ENCODE data around the gene FANCE.

Gene FANCE

DNA sequence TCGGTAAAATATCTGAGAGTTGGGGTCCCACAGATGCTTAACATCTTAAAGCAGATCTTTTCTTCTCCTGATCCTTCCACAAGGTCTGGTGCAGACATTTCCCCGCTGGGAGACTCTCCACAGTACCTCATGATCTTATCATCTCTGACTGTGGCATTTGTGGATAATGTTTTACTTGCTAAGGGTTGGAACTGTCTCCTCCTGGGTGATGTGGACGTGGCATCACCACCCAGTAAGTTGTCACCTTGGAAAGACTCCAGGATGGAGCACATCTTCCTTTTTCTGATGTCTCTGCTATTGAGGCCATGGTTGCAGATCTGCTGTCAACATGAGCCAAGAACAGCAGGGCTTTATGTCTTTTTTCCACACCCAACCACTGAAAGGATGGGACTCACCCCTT, 42.0 kb upstream of the FANCE start:
- in situ Hi-C loops (cut with HindIII; ENCODE audit: low sequenced_read_pairs), result no loop called here
- no peak overlapping the region for H3K4me3 ChIP-seq (ENCODE audit: low read depth, low read length)
- DNase-seq (ENCODE audit: low read depth), result no peak
- TF ChIP-seq CTCF (IDR thresholded peaks at IDR 0.05; ENCODE audit: low read depth, low read length, missing control alignments), result no peak

GRCh38 chr6:35411066-35411465, 41.1 kb upstream of the FANCE start:
- no peak overlapping the region for H3K4me3 ChIP-seq (ENCODE audit: low read depth, low read length)
- no peak for DNase-seq (ENCODE audit: low read depth)
- TF ChIP-seq CTCF (IDR thresholded peaks at IDR 0.05; ENCODE audit: low read depth, low read length, missing control alignments), result no peak
- in situ Hi-C loops (cut with HindIII; ENCODE audit: low sequenced_read_pairs), result no loop called here

- DNase-seq (ENCODE audit: low read depth), result no peak
- TF ChIP-seq CTCF (IDR thresholded peaks at IDR 0.05; ENCODE audit: low read depth, low read length, missing control alignments), result no peak
- H3K4me3 ChIP-seq (ENCODE audit: low read depth, low read length), result no peak overlapping the region
- in situ Hi-C loops (cut with HindIII; ENCODE audit: low sequenced_read_pairs), result no loop called here
Observed at GRCh38 chr6:35412102-35412501, 40.0 kb upstream of the FANCE start.

DNA sequence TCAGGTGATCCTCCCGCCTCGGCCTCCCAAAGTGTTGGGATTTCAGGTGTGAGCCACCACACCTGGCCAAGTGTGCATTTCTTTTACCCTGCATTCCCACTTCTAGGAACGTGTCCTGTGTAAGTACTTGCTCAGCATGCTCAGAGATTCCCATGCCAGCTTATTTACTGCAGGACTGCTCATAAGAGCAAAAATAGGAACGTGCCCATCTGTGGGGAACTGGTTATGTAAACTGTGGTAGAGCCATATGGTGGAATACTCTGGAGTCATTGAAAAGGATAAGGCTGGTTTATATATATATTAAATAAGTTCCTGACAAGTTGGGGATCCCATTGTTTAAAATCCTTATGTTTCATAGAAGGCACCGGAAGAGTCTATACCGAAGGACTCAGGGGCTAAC, 38.2 kb upstream of the FANCE start:
- no peak for TF ChIP-seq CTCF (IDR thresholded peaks at IDR 0.05; ENCODE audit: low read depth, low read length, missing control alignments)
- in situ Hi-C loops (cut with HindIII; ENCODE audit: low sequenced_read_pairs), result no loop called here
- no peak overlapping the region for H3K4me3 ChIP-seq (ENCODE audit: low read depth, low read length)
- DNase-seq (ENCODE audit: low read depth), result no peak

GRCh38 chr6:35415065-35415891, 36.9 kb upstream of the FANCE start:
- in situ Hi-C loops (cut with HindIII; ENCODE audit: low sequenced_read_pairs), result no loop called here
- peak; percentile 91 for DNase-seq (ENCODE audit: low read depth)
- H3K4me3 ChIP-seq (ENCODE audit: low read depth, low read length), result no peak overlapping the region
- peak; percentile 77 for TF ChIP-seq CTCF (IDR thresholded peaks at IDR 0.05; ENCODE audit: low read depth, low read length, missing control alignments)

DNA sequence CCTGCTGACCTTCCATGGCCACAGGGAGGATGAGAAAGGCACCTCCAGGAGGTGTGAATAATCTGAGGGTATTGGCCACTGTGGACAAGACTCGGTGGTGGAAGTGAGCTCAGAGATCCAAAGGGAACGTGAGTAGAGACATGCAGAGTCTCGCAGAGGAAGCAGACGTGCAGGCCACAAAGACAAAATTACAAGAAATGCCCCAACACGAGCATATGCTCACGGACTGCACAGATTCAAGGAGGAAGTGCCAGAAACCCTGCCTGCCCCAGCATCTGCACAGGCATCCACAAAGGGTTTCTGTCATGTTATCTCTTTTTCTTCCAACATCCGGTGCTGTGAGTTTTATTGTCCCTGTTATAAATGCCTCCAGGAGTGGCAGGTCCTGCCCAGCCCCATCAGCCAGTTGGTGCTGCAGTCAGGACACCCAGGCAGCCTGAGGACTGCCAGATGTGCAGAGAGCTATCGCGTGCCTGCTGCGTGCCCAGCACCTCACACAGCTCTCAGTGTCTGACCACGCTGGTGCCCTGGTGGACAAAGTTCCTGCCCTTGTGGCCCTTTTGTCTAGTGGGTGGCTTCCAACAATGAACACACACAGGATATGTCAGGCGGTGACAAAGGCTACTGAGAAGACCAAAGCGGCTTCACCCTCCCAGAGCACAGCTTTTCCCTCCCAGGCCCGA, 34.0 kb upstream of the FANCE start:
- H3K4me3 ChIP-seq (ENCODE audit: low read depth, low read length), result no peak overlapping the region
- in situ Hi-C loops (cut with HindIII; ENCODE audit: low sequenced_read_pairs), result no loop called here
- DNase-seq (ENCODE audit: low read depth), result no peak
- TF ChIP-seq CTCF (IDR thresholded peaks at IDR 0.05; ENCODE audit: low read depth, low read length, missing control alignments), result no peak
